GM12878 (cell line): ENCODE measurements around the gene MGMT. TPM values are rescaled to one million over a fixed set of nuclear protein-coding genes. Genes with fewer than 3 reads are reported as not detected.

Experiments used
- ATAC-seq: fragments of 200-7000 bp; cut with Tn5 transposase; 3 replicates; pipeline ENCODE4 v1.9.1; 2020; ENCODE audit warnings: mild to moderate bottlenecking, moderate library complexity
- BruUV-seq: library from RNA; stranded (reverse); fragments of 400-500 nt; replicated peaks from 2 replicates; lab custom pipeline; 2021; lab: Mats Ljungman, UMichigan
- CTCF ChIA-PET: fragments of 300-600 bp; sonication (Branson Sonifier 250); formaldehyde crosslinking; extraction: SDS; loops from one replicate; lab custom pipeline; 2021; ENCODE audit warnings: inconsistent platforms; lab: Yijun Ruan, JAX
- POLR2A ChIA-PET: fragments of 350-600 bp; formaldehyde crosslinking; extraction: SDS; loops from one replicate; lab custom pipeline; 2021; ENCODE audit warnings: inconsistent platforms; lab: Charles Lee
- RAD21 ChIA-PET: fragments of 300-600 bp; sonication (Branson Sonifier 250); formaldehyde crosslinking; loops from one replicate; lab custom pipeline; 2023; ENCODE audit warnings: antibody characterized with exemption; ENCODE audit not compliant: unreplicated experiment; lab: Charles Lee
- SMC1A ChIA-PET: fragments of 300-600 bp; sonication (Branson Sonifier 250); formaldehyde crosslinking; loops from one replicate; lab custom pipeline; 2023; ENCODE audit not compliant: unreplicated experiment, uncharacterized antibody; lab: Charles Lee
- DNase-seq: peaks from one replicate; pipeline ENCODE4 v3.0.0-alpha.2; 2011; ENCODE audit warnings: low read depth, low spot score
- FAIRE-seq: peaks from 3 replicates; lab custom pipeline; 2011; peaks lifted over from hg19 to GRCh38; lab: Jason Lieb, UNC
- H2AFZ ChIP-seq: 2 replicates; pipeline ENCODE4 v1.6.0; 2011; ENCODE audit warnings: low read depth, low read length, control low read depth; ENCODE audit not compliant: control insufficient read depth
- H3K27ac ChIP-seq: 2 replicates; pipeline ENCODE4 v1.5.1; 2011; ENCODE audit warnings: control low read depth; ENCODE audit not compliant: control insufficient read depth, insufficient read depth
- H3K27me3 ChIP-seq, 2 experiments: replicated peaks in 1 of 2; 2 replicates each; pipeline versions ENCODE4 v1.6.0 to v1.6.1; 2011; ENCODE audit warnings: low read length in 1 of 2; ENCODE audit not compliant: control insufficient read depth in 2 of 2, insufficient read depth in 2 of 2
- H3K36me3 ChIP-seq, 2 experiments: 2 replicates each; pipeline ENCODE4 v1.5.1; 2011; ENCODE audit warnings: low read length in 1 of 2; ENCODE audit not compliant: control insufficient read depth in 2 of 2, insufficient read depth in 2 of 2
- H3K4me1 ChIP-seq: 2 replicates; pipeline ENCODE4 v1.6.1; 2011; ENCODE audit warnings: mild to moderate bottlenecking, low read length, moderate library complexity, mixed read lengths; ENCODE audit not compliant: control insufficient read depth, insufficient read depth
- H3K4me2 ChIP-seq: 2 replicates; pipeline ENCODE4 v1.6.0; 2011; ENCODE audit warnings: control low read depth; ENCODE audit not compliant: control insufficient read depth, insufficient read depth
- H3K4me3 ChIP-seq: fragments of 200-600 bp; sonication (generic); 2 replicates; pipeline ENCODE4 v1.5.1; 2016
- H3K79me2 ChIP-seq: 2 replicates; pipeline ENCODE4 v1.6.0; 2011; ENCODE audit warnings: low read length; ENCODE audit not compliant: control insufficient read depth, insufficient read depth
- H3K9ac ChIP-seq: 2 replicates; pipeline ENCODE4 v1.8.0; 2011; ENCODE audit warnings: low read length, control low read depth, mixed read lengths; ENCODE audit not compliant: control insufficient read depth, insufficient read depth
- H3K9me3 ChIP-seq: replicated peaks from 3 replicates; pipeline ENCODE4 v1.5.1; 2011; ENCODE audit warnings: mild to moderate bottlenecking, low read length; ENCODE audit not compliant: control insufficient read depth, insufficient read depth
- H4K20me1 ChIP-seq: 2 replicates; pipeline ENCODE4 v1.6.0; 2011; ENCODE audit not compliant: control insufficient read depth, insufficient read depth
- EGR1 ChIP-seq, 2 experiments: IDR thresholded peaks; 1 replicate in 1 of 2; 2 replicates in 1 of 2; pipeline ENCODE4 v1.6.1; 2011 to 2012; ENCODE audit warnings: low read depth in 2 of 2, low read length in 2 of 2, borderline replicate concordance in 1 of 2, mild to moderate bottlenecking in 1 of 2, moderate library complexity in 1 of 2
- POLR2AphosphoS5 ChIP-seq: IDR thresholded peaks from 2 replicates; pipeline ENCODE4 v1.6.1; 2011; ENCODE audit warnings: mild to moderate bottlenecking, low read length, inconsistent platforms
- RAD21 ChIP-seq: IDR thresholded peaks from 2 replicates; pipeline ENCODE4 v1.6.1; 2011; ENCODE audit warnings: mild to moderate bottlenecking, low read depth, low read length, moderate library complexity; ENCODE audit not compliant: insufficient read depth
- REST ChIP-seq: IDR thresholded peaks from 2 replicates; pipeline ENCODE4 v1.6.1; 2012; ENCODE audit warnings: mild to moderate bottlenecking, low read depth, low read length
- SUPT20H ChIP-seq: IDR thresholded peaks from 2 replicates; pipeline ENCODE4 v1.6.1; 2011; ENCODE audit warnings: low read depth, mild to moderate bottlenecking, low read length, moderate library complexity, borderline replicate concordance; ENCODE audit not compliant: control insufficient read depth
- TBL1XR1 ChIP-seq: IDR thresholded peaks from 2 replicates; pipeline ENCODE4 v1.6.1; 2012; ENCODE audit warnings: low read depth, low read length, improper control_type of control experiment
- YBX1 ChIP-seq: fragments of 450-650 bp; IDR thresholded peaks from 2 replicates; pipeline ENCODE4 v1.6.1; 2016; ENCODE audit warnings: antibody characterized with exemption
- WGBS: methylation state at CpG from one replicate; pipeline ENCODE4 v1.1.6; 2016; ENCODE audit warnings: low lambda C conversion rate; ENCODE audit not compliant: insufficient replicate concordance, insufficient coverage; ENCODE audit errors: missing lambda C conversion rate; 5-methylcytosine and 5-hydroxymethylcytosine counted together
- in situ Hi-C: fragments of 300-500 bp; cut with MboI; formaldehyde crosslinking; loops from 9 replicates; pipeline ENCODE4 v1.14.3; 2018; ENCODE audit warnings: mixed read lengths
- intact Hi-C: fragments of 100-400 bp; cut with micrococcal nuclease; formaldehyde crosslinking; loops from one replicate; pipeline ENCODE4 v1.14.2; 2022; ENCODE audit not compliant: unreplicated experiment
- polyA plus RNA-seq, 11 experiments: library from polyadenylated mRNA; depleted of rRNA in 4 of 11; unstranded in 6 of 11; stranded (reverse) in 5 of 11; fragments of >200 nt; fragmentation: Nextera tagmentation in 4 of 11; fragmentation: Illumina TruSeq in 1 of 11; extraction: Ambion mirVana in 4 of 11; extraction: Trizol in 1 of 11; gene quantifications; 1 replicate in 1 of 11; 2 replicates in 10 of 11; pipeline versions ENCODE4 v1.2.1 to v1.2.3, GENCODE V29; 2011 to 2016; ENCODE audit warnings: inconsistent platforms in 2 of 11, missing spikeins in 2 of 11, low read depth in 1 of 11
- total RNA-seq, 4 experiments: library from RNA; depleted of rRNA in 3 of 4; stranded (reverse); fragments of >200 nt in 3 of 4; fragmentation: Illumina TruSeq in 1 of 4; extraction: Trizol in 1 of 4; gene quantifications; 2 replicates each; pipeline versions ENCODE4 v1.2.1 to v1.2.3, GENCODE V29; 2013 to 2021
- TF ChIP-seq, protein P1 (sequence below): fragments of 450-650 bp; formaldehyde crosslinking; IDR thresholded peaks from 2 replicates; pipeline ENCODE4 v1.4.0; 2020; ENCODE audit warnings: mild to moderate bottlenecking, moderate library complexity
- TF ChIP-seq, protein P2 (sequence below): IDR thresholded peaks from 2 replicates; pipeline ENCODE4 v1.6.1; 2012; ENCODE audit warnings: low read depth, low read length, improper control_type of control experiment

MGMT gene
- total and polyA plus RNA-seq, 10 of the 15 experiments (the other 5 are each of a cell fraction or from before 2014, with no cell fraction given): 0.16 to 24.2 (median 13.3) TPM

GRCh38 chr10:129617768-129618167 lies 150.7 kb downstream of the MGMT start:
- Histone ChIP-seq H3K4me2 (no peak overlapping the region), H3K79me2 (no peaks in the 10 kb centered on the region), H3K9me3 (no peaks in the 10 kb centered on the region), H3K36me3 (no peaks in the 10 kb centered on the region), H4K20me1 (no peaks in the 10 kb centered on the region), H3K4me1 (no peaks in the 10 kb centered on the region), H3K27me3 (no peaks in the 10 kb centered on the region), H2AFZ (no peak overlapping the region), H3K4me3 (no peak overlapping the region), H3K27ac (no peak overlapping the region), H3K9ac (no peak overlapping the region)
- DNase-seq (no peak), ATAC-seq (no peak), FAIRE-seq (no peak)
- CTCF ChIA-PET: no interaction called here
- intact Hi-C loops (no loop called here), in situ Hi-C loops (no loop called here)
- RAD21 ChIA-PET: no interaction called here
- POLR2A ChIA-PET: no interaction called here
- SMC1A ChIA-PET: no interaction called here
- TF ChIP-seq REST: no peak
- no peak for TF ChIP-seq TBL1XR1
- TF ChIP-seq YBX1: no peak
- no peak for TF ChIP-seq SUPT20H
- TF ChIP-seq, protein P1, sequence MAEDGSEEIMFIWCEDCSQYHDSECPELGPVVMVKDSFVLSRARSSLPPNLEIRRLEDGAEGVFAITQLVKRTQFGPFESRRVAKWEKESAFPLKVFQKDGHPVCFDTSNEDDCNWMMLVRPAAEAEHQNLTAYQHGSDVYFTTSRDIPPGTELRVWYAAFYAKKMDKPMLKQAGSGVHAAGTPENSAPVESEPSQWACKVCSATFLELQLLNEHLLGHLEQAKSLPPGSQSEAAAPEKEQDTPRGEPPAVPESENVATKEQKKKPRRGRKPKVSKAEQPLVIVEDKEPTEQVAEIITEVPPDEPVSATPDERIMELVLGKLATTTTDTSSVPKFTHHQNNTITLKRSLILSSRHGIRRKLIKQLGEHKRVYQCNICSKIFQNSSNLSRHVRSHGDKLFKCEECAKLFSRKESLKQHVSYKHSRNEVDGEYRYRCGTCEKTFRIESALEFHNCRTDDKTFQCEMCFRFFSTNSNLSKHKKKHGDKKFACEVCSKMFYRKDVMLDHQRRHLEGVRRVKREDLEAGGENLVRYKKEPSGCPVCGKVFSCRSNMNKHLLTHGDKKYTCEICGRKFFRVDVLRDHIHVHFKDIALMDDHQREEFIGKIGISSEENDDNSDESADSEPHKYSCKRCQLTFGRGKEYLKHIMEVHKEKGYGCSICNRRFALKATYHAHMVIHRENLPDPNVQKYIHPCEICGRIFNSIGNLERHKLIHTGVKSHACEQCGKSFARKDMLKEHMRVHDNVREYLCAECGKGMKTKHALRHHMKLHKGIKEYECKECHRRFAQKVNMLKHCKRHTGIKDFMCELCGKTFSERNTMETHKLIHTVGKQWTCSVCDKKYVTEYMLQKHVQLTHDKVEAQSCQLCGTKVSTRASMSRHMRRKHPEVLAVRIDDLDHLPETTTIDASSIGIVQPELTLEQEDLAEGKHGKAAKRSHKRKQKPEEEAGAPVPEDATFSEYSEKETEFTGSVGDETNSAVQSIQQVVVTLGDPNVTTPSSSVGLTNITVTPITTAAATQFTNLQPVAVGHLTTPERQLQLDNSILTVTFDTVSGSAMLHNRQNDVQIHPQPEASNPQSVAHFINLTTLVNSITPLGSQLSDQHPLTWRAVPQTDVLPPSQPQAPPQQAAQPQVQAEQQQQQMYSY (CRISPR knock-in tag): no peak
- TF ChIP-seq, protein P2, sequence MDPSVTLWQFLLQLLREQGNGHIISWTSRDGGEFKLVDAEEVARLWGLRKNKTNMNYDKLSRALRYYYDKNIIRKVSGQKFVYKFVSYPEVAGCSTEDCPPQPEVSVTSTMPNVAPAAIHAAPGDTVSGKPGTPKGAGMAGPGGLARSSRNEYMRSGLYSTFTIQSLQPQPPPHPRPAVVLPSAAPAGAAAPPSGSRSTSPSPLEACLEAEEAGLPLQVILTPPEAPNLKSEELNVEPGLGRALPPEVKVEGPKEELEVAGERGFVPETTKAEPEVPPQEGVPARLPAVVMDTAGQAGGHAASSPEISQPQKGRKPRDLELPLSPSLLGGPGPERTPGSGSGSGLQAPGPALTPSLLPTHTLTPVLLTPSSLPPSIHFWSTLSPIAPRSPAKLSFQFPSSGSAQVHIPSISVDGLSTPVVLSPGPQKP: no peak
- TF ChIP-seq POLR2AphosphoS5: no peak
- no peak for TF ChIP-seq RAD21
- TF ChIP-seq EGR1 (IDR thresholded peaks at IDR 0.05; ENCODE audit: borderline replicate concordance in 1 of 2, low read depth in 2 of 2, low read length in 2 of 2): no peak
- no TSS peak for BruUV-seq
- 94% methylated on average over 3 of the region's 3 CpGs for WGBS
